GM19023 (cell line): Measurements from ENCODE around the gene CRISPLD2.
"Not testable (repeated sequence)": the region's sequence is repeated elsewhere in the genome, so short reads cannot be mapped to it uniquely, and the experiment has no call there.

Source experiments
- ATAC-seq: cut with Tn5 transposase; IDR thresholded peaks from one replicate; pipeline ENCODE4 v1.9.1; 2021; ENCODE audit warnings: mild to moderate bottlenecking, moderate library complexity; ENCODE audit not compliant: unreplicated experiment

CRISPLD2 gene

GRCh38 chr16:84821728-84822689, 2.2 kb downstream of the CRISPLD2 start:
- no peak for ATAC-seq

- no peak for ATAC-seq
Observed at GRCh38 chr16:84822990-84823389, 3.2 kb downstream of the CRISPLD2 start.

DNA sequence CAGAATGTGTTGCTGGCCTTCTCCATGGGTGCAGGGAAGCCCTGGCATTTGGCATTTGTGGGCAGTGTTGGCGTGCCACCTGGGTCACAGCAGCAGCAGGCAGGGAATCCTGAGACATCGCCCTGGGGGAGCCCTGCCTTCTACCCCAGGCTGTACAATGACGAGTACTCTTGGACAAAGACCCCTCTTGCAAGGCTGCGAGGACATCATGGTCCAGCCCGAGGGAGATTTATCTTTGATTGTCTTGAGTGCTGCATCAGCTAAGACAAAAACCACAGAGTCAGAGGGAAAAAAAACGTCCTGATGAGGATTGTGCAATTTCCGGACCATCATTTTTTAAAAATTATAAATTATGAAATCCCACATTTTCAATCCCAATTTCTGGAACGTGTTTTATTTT, 3.7 kb downstream of the CRISPLD2 start:
- no peak for ATAC-seq

DNA sequence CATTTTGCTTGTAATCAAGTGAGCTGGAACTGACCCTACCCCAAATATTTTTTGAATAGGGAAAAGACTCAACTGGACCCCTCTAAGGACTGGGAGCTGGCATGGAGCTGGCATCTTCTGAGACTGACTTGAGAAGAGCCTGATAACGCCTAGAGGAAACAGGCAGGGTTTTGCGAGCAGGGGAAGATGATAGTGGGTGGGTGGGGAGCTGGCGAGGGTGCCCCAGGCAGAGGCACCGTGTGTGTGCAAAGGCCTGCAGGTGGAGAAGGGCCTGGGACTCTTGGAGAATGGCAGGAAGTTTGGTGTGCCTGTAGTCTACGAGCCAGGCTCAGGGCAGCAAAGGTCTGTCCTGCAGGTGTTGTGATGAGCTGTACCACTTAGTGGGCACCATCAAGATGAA, 4.1 kb downstream of the CRISPLD2 start:
- ATAC-seq: no peak

- no peak for ATAC-seq
Observed at GRCh38 chr16:84825896-84826557, 6.2 kb downstream of the CRISPLD2 start.

- ATAC-seq: no peak
Observed at GRCh38 chr16:84826558-84826941, 6.8 kb downstream of the CRISPLD2 start.

DNA sequence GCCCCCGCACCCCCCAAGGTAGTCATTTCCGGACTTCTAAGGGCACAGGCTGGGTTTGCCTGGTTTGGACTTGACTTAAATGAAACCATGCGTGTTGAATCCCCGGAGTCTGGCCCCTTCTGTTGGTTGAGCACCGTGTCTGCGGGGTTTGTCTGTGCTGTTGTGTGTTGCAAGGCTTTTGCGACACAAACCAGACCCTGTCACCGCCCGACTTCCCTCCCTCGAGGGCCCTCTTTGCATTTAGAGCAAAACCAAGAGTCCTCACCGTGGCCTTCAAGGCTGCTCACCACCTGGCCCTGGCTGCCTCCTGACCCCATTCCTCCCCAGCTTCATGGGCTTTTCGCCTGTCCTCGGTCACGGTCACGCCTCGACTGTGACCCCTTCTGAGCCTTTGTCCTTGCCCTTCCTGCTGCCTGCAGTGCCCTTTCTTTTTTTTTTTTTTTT, 7.4 kb downstream of the CRISPLD2 start:
- ATAC-seq: no peak

DNA sequence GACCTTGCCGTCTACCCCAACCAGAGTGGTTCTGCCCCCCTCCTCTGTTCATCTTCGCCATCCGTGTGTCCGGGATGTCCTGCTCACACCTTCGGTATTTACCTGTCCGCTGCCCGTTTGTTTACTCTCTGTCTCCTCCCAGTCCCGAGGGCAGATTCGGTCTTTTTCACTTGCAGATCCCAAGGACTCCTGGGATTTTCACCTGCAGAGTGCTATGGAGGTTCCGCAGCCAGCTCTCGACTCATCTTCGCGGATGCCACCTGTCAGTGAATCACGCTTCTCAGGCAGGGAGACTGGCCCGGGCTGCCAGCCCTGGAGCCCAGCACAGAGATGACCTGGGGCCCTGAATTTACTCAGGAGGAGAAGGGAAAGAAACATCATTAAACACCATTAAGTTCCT, 8.1 kb downstream of the CRISPLD2 start:
- ATAC-seq: no peak

DNA sequence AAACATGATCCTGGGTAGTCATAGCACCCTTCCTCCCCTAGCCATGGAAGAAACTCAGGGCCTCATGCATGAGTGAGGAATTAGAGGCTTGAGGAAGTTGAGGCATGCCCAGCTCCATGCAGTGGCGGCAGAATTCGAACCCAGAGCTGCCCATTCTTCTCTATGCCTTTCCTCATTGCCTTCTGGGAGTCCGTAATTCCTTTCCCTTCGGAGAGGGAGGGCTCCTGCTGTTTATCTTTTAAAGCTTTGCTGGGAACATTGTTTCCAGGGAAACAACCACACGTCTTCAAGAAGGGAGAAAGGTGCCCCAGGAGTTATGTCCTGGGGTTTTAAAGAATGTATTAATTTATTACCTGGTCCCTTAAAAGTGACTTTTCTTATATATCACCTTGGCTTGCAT, 8.5 kb downstream of the CRISPLD2 start:
- no peak for ATAC-seq

- no peak for ATAC-seq
Observed at GRCh38 chr16:84829168-84829965, 9.6 kb downstream of the CRISPLD2 start.

GRCh38 chr16:84830765-84831384, 11.1 kb downstream of the CRISPLD2 start:
- no peak for ATAC-seq

GRCh38 chr16:84831728-84832127, 11.9 kb downstream of the CRISPLD2 start:
- not testable (repeated sequence) for ATAC-seq

DNA sequence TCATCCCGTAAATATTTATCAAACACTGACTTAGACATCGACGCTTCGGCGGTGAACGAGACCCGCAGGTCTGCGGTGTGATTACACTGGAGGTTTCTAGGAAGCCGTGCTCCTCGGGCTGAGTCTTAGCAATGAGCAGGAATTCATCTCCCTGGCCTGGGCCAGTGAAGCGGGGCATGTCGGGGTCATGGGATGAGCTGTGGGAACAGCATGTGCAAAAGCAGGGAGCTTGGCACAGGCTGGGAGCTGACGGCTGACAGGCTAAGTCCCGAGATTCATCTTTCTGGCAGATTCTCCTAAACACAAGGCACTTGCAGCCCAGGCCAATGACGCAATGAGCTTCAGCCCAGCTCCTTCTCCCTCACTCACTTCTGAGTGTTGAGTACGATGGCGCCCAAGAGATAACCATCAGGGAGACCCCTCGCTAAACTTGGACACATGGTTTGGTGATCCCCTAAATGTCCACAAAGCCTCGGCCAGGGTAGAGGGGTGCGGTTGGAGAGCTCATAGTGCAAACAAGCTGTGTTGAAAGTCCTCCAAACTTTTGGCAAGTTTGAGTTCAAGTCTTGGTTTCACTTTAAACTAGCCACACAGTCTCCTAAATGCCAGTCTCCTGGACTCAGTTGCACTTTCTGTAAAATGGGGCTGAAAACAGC, 12.8 kb downstream of the CRISPLD2 start:
- no peak for ATAC-seq

DNA sequence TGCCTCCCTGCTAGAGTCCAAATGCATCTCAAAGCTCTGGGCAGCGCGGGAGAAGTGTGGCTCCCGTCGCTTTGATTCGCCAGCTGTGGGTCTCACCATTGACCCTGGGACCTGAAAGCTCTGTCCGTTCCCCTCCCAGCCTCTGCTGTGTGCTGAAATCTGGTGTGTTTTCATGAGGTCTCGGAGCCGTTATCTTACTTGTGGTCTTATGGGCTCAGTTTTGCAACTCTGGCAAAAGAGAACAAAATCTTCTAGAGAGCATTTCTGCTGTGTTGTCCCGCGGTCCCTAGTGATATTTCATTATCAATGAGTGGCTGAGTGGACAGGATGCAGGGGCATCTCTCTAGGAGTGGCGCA, 13.3 kb downstream of the CRISPLD2 start:
- no peak for ATAC-seq

GRCh38 chr16:84833542-84834402, 14.0 kb downstream of the CRISPLD2 start:
- ATAC-seq: no peak

- no peak for ATAC-seq
Observed at GRCh38 chr16:84834403-84834772, 14.6 kb downstream of the CRISPLD2 start.

GRCh38 chr16:84836234-84836647, 16.5 kb downstream of the CRISPLD2 start:
- no peak for ATAC-seq

DNA sequence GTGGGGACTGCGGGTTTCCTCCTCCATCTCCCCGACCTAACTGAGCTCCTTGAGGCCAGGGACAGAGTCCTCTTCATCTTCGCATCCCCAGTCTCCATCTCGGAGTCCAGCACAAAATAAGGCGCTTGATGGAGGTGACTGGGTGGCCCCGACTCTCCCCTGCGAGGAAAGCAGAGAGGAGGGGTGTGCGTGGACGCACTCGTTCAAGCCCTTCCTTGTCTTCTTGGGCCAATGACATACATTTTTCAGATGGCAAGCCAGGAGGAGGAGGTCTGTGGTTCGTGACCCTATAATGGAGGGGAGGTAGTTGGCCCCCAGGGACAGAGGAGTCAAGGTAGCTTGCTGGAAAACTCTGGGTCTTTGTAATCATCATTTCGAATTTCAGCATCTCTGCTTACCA, 17.2 kb downstream of the CRISPLD2 start:
- no peak for ATAC-seq

- ATAC-seq: no peak
Observed at GRCh38 chr16:84838383-84838948, 18.7 kb downstream of the CRISPLD2 start.
